ENCODE results near the gene SMYD1. TPM values are rescaled to one million over a fixed set of nuclear protein-coding genes. Genes with fewer than 3 reads are reported as not detected.

The SMYD1 gene
- total and polyA plus RNA-seq, 10 of the 15 experiments (the other 5 are each of a cell fraction or from before 2014, with no cell fraction given), result 0.09 TPM; not detected in 9

DNA sequence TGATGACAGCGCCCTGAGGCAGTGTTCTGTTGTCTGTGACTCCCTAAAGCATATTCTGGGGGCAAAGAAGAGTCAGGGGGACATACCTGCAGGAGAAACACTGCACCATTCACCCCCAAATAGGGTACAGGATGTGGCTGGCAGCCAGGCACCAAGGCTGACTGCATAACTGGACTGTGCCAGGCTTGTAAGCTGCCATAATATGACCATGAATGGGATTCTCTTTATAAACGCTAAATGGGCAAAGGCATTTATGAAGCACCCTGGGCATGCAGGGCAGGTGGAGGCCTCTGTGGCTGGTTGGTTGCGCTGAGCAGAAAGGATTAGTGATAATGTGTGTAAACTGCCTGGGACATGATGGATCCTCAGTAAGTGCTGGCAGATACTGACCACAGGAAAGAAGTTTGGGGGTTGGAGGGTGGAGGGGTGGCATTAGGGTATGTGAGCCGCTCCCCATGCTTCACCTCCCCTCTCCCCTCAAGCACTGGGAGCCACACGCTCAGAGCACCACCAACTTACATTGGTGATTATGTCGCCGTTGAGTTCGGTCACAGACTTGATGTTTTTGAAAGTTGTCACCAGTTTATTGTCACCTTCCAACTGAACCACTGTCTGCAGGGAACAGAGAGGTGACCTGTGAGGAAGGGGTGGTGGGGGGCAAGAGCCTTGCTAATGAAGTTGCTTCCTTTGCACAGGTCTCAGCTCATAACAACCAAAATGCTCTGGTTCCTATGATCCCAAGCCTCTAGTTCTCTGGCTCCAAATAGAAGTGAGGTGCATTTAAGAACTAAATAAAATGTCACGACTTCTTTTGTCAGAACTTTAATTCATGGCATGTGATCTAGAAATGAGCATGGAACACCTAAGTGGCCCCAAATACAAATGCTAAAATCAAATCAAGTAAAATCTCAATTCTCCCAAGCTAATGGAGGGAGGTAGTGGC is 56.6 kb downstream of the SMYD1 start:
- ATAC-seq (no peak), DNase-seq (ENCODE audit: low read depth, low spot score) (no peak), FAIRE-seq (no peak)
- CTCF ChIA-PET, result no interaction called here
- Histone ChIP-seq H3K79me2 (ENCODE audit: control insufficient read depth, insufficient read depth, low read length) (no peaks in the 10 kb centered on the region), H3K27ac (ENCODE audit: control insufficient read depth, insufficient read depth) (no peak overlapping the region), H3K4me2 (ENCODE audit: control insufficient read depth, insufficient read depth) (no peak overlapping the region), H3K4me3 (no peak overlapping the region), H3K9ac (ENCODE audit: control insufficient read depth, insufficient read depth, low read length) (no peak overlapping the region), H3K27me3 (replicated peaks in 1 of 2; ENCODE audit: control insufficient read depth in 2 of 2, insufficient read depth in 2 of 2, low read length in 1 of 2) (no peaks in the 10 kb centered on the region; a peak in 1 of 4 replicates), H3K4me1 (ENCODE audit: control insufficient read depth, insufficient read depth, low read length) (no peaks in the 10 kb centered on the region), H2AFZ (ENCODE audit: control insufficient read depth, low read depth, low read length) (no peak overlapping the region), H4K20me1 (ENCODE audit: control insufficient read depth, insufficient read depth) (no peaks in the 10 kb centered on the region), H3K9me3 (replicated peaks; ENCODE audit: control insufficient read depth, insufficient read depth, low read length) (no peaks in the 10 kb centered on the region), H3K36me3 (ENCODE audit: control insufficient read depth in 2 of 2, insufficient read depth in 2 of 2, low read length in 1 of 2) (no peaks in the 10 kb centered on the region)
- TF ChIP-seq NR2F1 (conservative IDR thresholded peaks at IDR 0.05) (no peak), CEBPB (IDR thresholded peaks at IDR 0.05; ENCODE audit: borderline replicate concordance in 1 of 2, low read depth in 2 of 2, low read length in 2 of 2) (no peak), KAT2A (conservative IDR thresholded peaks at IDR 0.05; ENCODE audit: control insufficient read depth, low read depth, low read length) (no peak), YBX1 (IDR thresholded peaks at IDR 0.05) (no peak), NBN (IDR thresholded peaks at IDR 0.05) (no peak), HCFC1 (IDR thresholded peaks at IDR 0.05; ENCODE audit: low read length) (no peak), SREBF1 (IDR thresholded peaks at IDR 0.05; ENCODE audit: low read length) (no peak), TBL1XR1 (IDR thresholded peaks at IDR 0.05; ENCODE audit: low read depth, low read length) (no peak), POLR2AphosphoS5 (IDR thresholded peaks at IDR 0.05; ENCODE audit: low read length) (no peak), CREM (IDR thresholded peaks at IDR 0.05; ENCODE audit: low read depth) (no peak), RFX5 (IDR thresholded peaks at IDR 0.05; ENCODE audit: low read depth, low read length) (no peak), ZSCAN29 (IDR thresholded peaks at IDR 0.05) (no peak), MEF2A (IDR thresholded peaks at IDR 0.05; ENCODE audit: insufficient read depth, low read depth, low read length) (no peak), CBX5 (IDR thresholded peaks at IDR 0.05; ENCODE audit: low read depth) (no peak), ZNF24 (IDR thresholded peaks at IDR 0.05) (no peak), TARDBP (IDR thresholded peaks at IDR 0.05; ENCODE audit: borderline replicate concordance) (no peak), RB1 (IDR thresholded peaks at IDR 0.05; ENCODE audit: borderline replicate concordance) (no peak)
- TF ChIP-seq, protein P1, sequence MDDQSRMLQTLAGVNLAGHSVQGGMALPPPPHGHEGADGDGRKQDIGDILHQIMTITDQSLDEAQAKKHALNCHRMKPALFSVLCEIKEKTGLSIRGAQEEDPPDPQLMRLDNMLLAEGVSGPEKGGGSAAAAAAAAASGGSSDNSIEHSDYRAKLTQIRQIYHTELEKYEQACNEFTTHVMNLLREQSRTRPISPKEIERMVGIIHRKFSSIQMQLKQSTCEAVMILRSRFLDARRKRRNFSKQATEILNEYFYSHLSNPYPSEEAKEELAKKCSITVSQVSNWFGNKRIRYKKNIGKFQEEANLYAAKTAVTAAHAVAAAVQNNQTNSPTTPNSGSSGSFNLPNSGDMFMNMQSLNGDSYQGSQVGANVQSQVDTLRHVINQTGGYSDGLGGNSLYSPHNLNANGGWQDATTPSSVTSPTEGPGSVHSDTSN (IDR thresholded peaks at IDR 0.05; ENCODE audit: insufficient replicate concordance, low read depth, low read length), result no peak
- TF ChIP-seq, protein P2, sequence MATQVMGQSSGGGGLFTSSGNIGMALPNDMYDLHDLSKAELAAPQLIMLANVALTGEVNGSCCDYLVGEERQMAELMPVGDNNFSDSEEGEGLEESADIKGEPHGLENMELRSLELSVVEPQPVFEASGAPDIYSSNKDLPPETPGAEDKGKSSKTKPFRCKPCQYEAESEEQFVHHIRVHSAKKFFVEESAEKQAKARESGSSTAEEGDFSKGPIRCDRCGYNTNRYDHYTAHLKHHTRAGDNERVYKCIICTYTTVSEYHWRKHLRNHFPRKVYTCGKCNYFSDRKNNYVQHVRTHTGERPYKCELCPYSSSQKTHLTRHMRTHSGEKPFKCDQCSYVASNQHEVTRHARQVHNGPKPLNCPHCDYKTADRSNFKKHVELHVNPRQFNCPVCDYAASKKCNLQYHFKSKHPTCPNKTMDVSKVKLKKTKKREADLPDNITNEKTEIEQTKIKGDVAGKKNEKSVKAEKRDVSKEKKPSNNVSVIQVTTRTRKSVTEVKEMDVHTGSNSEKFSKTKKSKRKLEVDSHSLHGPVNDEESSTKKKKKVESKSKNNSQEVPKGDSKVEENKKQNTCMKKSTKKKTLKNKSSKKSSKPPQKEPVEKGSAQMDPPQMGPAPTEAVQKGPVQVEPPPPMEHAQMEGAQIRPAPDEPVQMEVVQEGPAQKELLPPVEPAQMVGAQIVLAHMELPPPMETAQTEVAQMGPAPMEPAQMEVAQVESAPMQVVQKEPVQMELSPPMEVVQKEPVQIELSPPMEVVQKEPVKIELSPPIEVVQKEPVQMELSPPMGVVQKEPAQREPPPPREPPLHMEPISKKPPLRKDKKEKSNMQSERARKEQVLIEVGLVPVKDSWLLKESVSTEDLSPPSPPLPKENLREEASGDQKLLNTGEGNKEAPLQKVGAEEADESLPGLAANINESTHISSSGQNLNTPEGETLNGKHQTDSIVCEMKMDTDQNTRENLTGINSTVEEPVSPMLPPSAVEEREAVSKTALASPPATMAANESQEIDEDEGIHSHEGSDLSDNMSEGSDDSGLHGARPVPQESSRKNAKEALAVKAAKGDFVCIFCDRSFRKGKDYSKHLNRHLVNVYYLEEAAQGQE (IDR thresholded peaks at IDR 0.05; ENCODE audit: low read depth, low read length), result no peak
- in situ Hi-C loops (cut with MboI), result no loop called here
- SMC1A ChIA-PET (ENCODE audit: uncharacterized antibody, unreplicated experiment), result no interaction called here
- no TSS peak for BruUV-seq (replicated peaks)
- RAD21 ChIA-PET (ENCODE audit: unreplicated experiment), result no interaction called here
- intact Hi-C loops (cut with micrococcal nuclease; ENCODE audit: unreplicated experiment), result no loop called here
- POLR2A ChIA-PET, result no interaction called here
- WGBS (ENCODE audit: insufficient coverage, insufficient replicate concordance, low lambda C conversion rate, missing lambda C conversion rate), result 29% methylated on average over 9 of the region's 9 CpGs

Measured in GM12878 (cell line).